Measurements from ENCODE around the gene CAV1.

The CAV1 gene

GRCh38 chr7:116557066-116557585 is 32.3 kb downstream of the CAV1 start:
- no peak overlapping the region for H3K27ac ChIP-seq (ENCODE audit: insufficient read depth in 1 of 2, low read depth in 1 of 2, low read length in 2 of 2, poor library complexity in 1 of 2, severe bottlenecking in 2 of 2)
- H3K9me3 ChIP-seq (ENCODE audit: control extremely low read depth in 1 of 5, control insufficient read depth in 4 of 5, insufficient read depth in 2 of 5, low read depth in 1 of 5, low read length in 4 of 5), result no peaks in the 10 kb centered on the region
- no peaks in the 10 kb centered on the region for H3K4me1 ChIP-seq (ENCODE audit: control extremely low read depth in 1 of 4, control insufficient read depth in 4 of 4, insufficient read depth in 4 of 4, low read length in 3 of 4)
- H3K27me3 ChIP-seq (replicated peaks in 2 of 5; ENCODE audit: control insufficient read depth in 4 of 5, insufficient read depth in 5 of 5, low read length in 4 of 5), result peaks cover 0 to 2% (median 0%) of the 10 kb centered on the region in 5 experiments
- ChIA-PET CTCF (interaction anchor here (1.0 kb wide), 1 partner anchor 32 kb away, joined by 3 read pairs; no protein-coding TSS in a partner anchor), POLR2A (no interaction called here)
- WGBS (ENCODE audit: insufficient coverage), result 100% methylated on average over 2 of the region's 3 CpGs
- no peaks in the 10 kb centered on the region for H3K36me3 ChIP-seq (ENCODE audit: control insufficient read depth in 4 of 4, insufficient read depth in 4 of 4, low read length in 3 of 4)
- DNase-seq, result no peak
- H3K4me3 ChIP-seq (ENCODE audit: control insufficient read depth in 1 of 7, extremely low read depth in 1 of 7, insufficient read depth in 4 of 7, low read depth in 2 of 7, low read length in 6 of 7), result no peak overlapping the region

- Histone ChIP-seq H3K4me1 (ENCODE audit: control extremely low read depth in 1 of 4, control insufficient read depth in 4 of 4, insufficient read depth in 4 of 4, low read length in 3 of 4) (no peaks in the 10 kb centered on the region), H3K27me3 (replicated peaks in 2 of 5; ENCODE audit: control insufficient read depth in 4 of 5, insufficient read depth in 5 of 5, low read length in 4 of 5) (peaks cover 0 to 2% (median 0%) of the 10 kb centered on the region in 5 experiments), H3K4me3 (ENCODE audit: control insufficient read depth in 1 of 7, extremely low read depth in 1 of 7, insufficient read depth in 4 of 7, low read depth in 2 of 7, low read length in 6 of 7) (no peak overlapping the region), H3K27ac (ENCODE audit: insufficient read depth in 1 of 2, low read depth in 1 of 2, low read length in 2 of 2, poor library complexity in 1 of 2, severe bottlenecking in 2 of 2) (no peak overlapping the region), H3K9me3 (ENCODE audit: control extremely low read depth in 1 of 5, control insufficient read depth in 4 of 5, insufficient read depth in 2 of 5, low read depth in 1 of 5, low read length in 4 of 5) (no peaks in the 10 kb centered on the region), H3K36me3 (ENCODE audit: control insufficient read depth in 4 of 4, insufficient read depth in 4 of 4, low read length in 3 of 4) (no peaks in the 10 kb centered on the region)
- ChIA-PET CTCF (no interaction called here), POLR2A (no interaction called here)
- no peak for DNase-seq
- WGBS (ENCODE audit: insufficient coverage), result 100% methylated on average over 2 of the region's 4 CpGs
These were observed 33.1 kb downstream of the CAV1 start for GRCh38 chr7:116557901-116558300.

- H3K9me3 ChIP-seq (ENCODE audit: control extremely low read depth in 1 of 5, control insufficient read depth in 4 of 5, insufficient read depth in 2 of 5, low read depth in 1 of 5, low read length in 4 of 5), result no peaks in the 10 kb centered on the region
- no peak overlapping the region for H3K4me3 ChIP-seq (ENCODE audit: control insufficient read depth in 1 of 7, extremely low read depth in 1 of 7, insufficient read depth in 4 of 7, low read depth in 2 of 7, low read length in 6 of 7)
- no peak for DNase-seq
- CTCF ChIA-PET, result interaction anchor here (1.2 kb wide), 1 partner anchor 13 kb away, joined by 3 read pairs; no protein-coding TSS in a partner anchor
- H3K36me3 ChIP-seq (ENCODE audit: control insufficient read depth in 4 of 4, insufficient read depth in 4 of 4, low read length in 3 of 4), result no peaks in the 10 kb centered on the region
- no peak overlapping the region for H3K27ac ChIP-seq (ENCODE audit: insufficient read depth in 1 of 2, low read depth in 1 of 2, low read length in 2 of 2, poor library complexity in 1 of 2, severe bottlenecking in 2 of 2)
- POLR2A ChIA-PET, result interaction anchor here (0.6 kb wide), 1 partner anchor 70 kb away, joined by 3 read pairs; no protein-coding TSS in a partner anchor
- whole genome bisulfite sequencing (ENCODE audit: insufficient coverage), result 95% methylated on average over 6 of the region's 7 CpGs
- peaks cover 0 to 2% (median 0%) of the 10 kb centered on the region in 5 experiments for H3K27me3 ChIP-seq (replicated peaks in 2 of 5; ENCODE audit: control insufficient read depth in 4 of 5, insufficient read depth in 5 of 5, low read length in 4 of 5)
- no peaks in the 10 kb centered on the region for H3K4me1 ChIP-seq (ENCODE audit: control extremely low read depth in 1 of 4, control insufficient read depth in 4 of 4, insufficient read depth in 4 of 4, low read length in 3 of 4)
These were observed 35.5 kb downstream of the CAV1 start for GRCh38 chr7:116560021-116560970.

GRCh38 chr7:116561697-116562483 is 37.1 kb downstream of the CAV1 start:
- no peaks in the 10 kb centered on the region for H3K4me1 ChIP-seq (ENCODE audit: control extremely low read depth in 1 of 4, control insufficient read depth in 4 of 4, insufficient read depth in 4 of 4, low read length in 3 of 4)
- no peak for DNase-seq

GRCh38 chr7:116562529-116563121 is 37.8 kb downstream of the CAV1 start:
- Histone ChIP-seq H3K36me3 (ENCODE audit: control insufficient read depth in 4 of 4, insufficient read depth in 4 of 4, low read length in 3 of 4) (no peaks in the 10 kb centered on the region), H3K9me3 (ENCODE audit: control extremely low read depth in 1 of 5, control insufficient read depth in 4 of 5, insufficient read depth in 2 of 5, low read depth in 1 of 5, low read length in 4 of 5) (no peaks in the 10 kb centered on the region), H3K4me3 (ENCODE audit: control insufficient read depth in 1 of 7, extremely low read depth in 1 of 7, insufficient read depth in 4 of 7, low read depth in 2 of 7, low read length in 6 of 7) (no peak overlapping the region), H3K4me1 (ENCODE audit: control extremely low read depth in 1 of 4, control insufficient read depth in 4 of 4, insufficient read depth in 4 of 4, low read length in 3 of 4) (no peaks in the 10 kb centered on the region), H3K27ac (ENCODE audit: insufficient read depth in 1 of 2, low read depth in 1 of 2, low read length in 2 of 2, poor library complexity in 1 of 2, severe bottlenecking in 2 of 2) (no peak overlapping the region), H3K27me3 (replicated peaks in 2 of 5; ENCODE audit: control insufficient read depth in 4 of 5, insufficient read depth in 5 of 5, low read length in 4 of 5) (peaks cover 0 to under 1% (median 0%) of the 10 kb centered on the region in 5 experiments)
- DNase-seq, result no peak
- WGBS (ENCODE audit: insufficient coverage), result 100% methylated on average over 1 of the region's 1 CpG
- ChIA-PET CTCF (interaction anchor here (1.0 kb wide), 1 partner anchor 10 kb away, joined by 4 read pairs; no protein-coding TSS in a partner anchor), POLR2A (no interaction called here)

More at GRCh38 chr7:116561697-116562483, 37.1 kb downstream of the CAV1 start:
- Histone ChIP-seq H3K4me3 (ENCODE audit: control insufficient read depth in 1 of 7, extremely low read depth in 1 of 7, insufficient read depth in 4 of 7, low read depth in 2 of 7, low read length in 6 of 7) (no peak overlapping the region), H3K27me3 (replicated peaks in 2 of 5; ENCODE audit: control insufficient read depth in 4 of 5, insufficient read depth in 5 of 5, low read length in 4 of 5) (peaks cover 0 to 2% (median 0%) of the 10 kb centered on the region in 5 experiments), H3K9me3 (ENCODE audit: control extremely low read depth in 1 of 5, control insufficient read depth in 4 of 5, insufficient read depth in 2 of 5, low read depth in 1 of 5, low read length in 4 of 5) (no peaks in the 10 kb centered on the region), H3K27ac (ENCODE audit: insufficient read depth in 1 of 2, low read depth in 1 of 2, low read length in 2 of 2, poor library complexity in 1 of 2, severe bottlenecking in 2 of 2) (no peak overlapping the region), H3K36me3 (ENCODE audit: control insufficient read depth in 4 of 4, insufficient read depth in 4 of 4, low read length in 3 of 4) (no peaks in the 10 kb centered on the region)
- POLR2A ChIA-PET, result no interaction called here
- WGBS (ENCODE audit: insufficient coverage), result 70% methylated on average over 2 of the region's 2 CpGs
- CTCF ChIA-PET, result interaction anchor here (1.0 kb wide), 1 partner anchor 11 kb away, joined by 4 read pairs; no protein-coding TSS in a partner anchor

- Histone ChIP-seq H3K27me3 (replicated peaks in 2 of 5; ENCODE audit: control insufficient read depth in 4 of 5, insufficient read depth in 5 of 5, low read length in 4 of 5) (no peaks in the 10 kb centered on the region), H3K36me3 (ENCODE audit: control insufficient read depth in 4 of 4, insufficient read depth in 4 of 4, low read length in 3 of 4) (no peaks in the 10 kb centered on the region), H3K9me3 (ENCODE audit: control extremely low read depth in 1 of 5, control insufficient read depth in 4 of 5, insufficient read depth in 2 of 5, low read depth in 1 of 5, low read length in 4 of 5) (no peaks in the 10 kb centered on the region), H3K27ac (ENCODE audit: insufficient read depth in 1 of 2, low read depth in 1 of 2, low read length in 2 of 2, poor library complexity in 1 of 2, severe bottlenecking in 2 of 2) (no peak overlapping the region), H3K4me1 (ENCODE audit: control extremely low read depth in 1 of 4, control insufficient read depth in 4 of 4, insufficient read depth in 4 of 4, low read length in 3 of 4) (no peaks in the 10 kb centered on the region), H3K4me3 (ENCODE audit: control insufficient read depth in 1 of 7, extremely low read depth in 1 of 7, insufficient read depth in 4 of 7, low read depth in 2 of 7, low read length in 6 of 7) (no peak overlapping the region)
- DNase-seq, result no peak
- no CpG with 5 or more reads among the region's 1 CpG for WGBS (ENCODE audit: insufficient coverage)
- ChIA-PET CTCF (no interaction called here), POLR2A (interaction anchor here (0.6 kb wide), 1 partner anchor 605 kb away, joined by 12 read pairs; no protein-coding TSS in a partner anchor)
These were observed 41.1 kb downstream of the CAV1 start for GRCh38 chr7:116565981-116566380.
